ENCODE results near the gene LAYN. TPM values are rescaled to one million over a fixed set of nuclear protein-coding genes. Genes with fewer than 3 reads are reported as not detected.

The LAYN gene
- total and polyA plus RNA-seq, 3 donors from 2014 or later = 7.0 to 9.5 (median 8.7) TPM

GRCh38 chr11:111514216-111515031 is 26.1 kb upstream of the LAYN start, which contains the start of gene HOATZ:
HOATZ (plus strand) TSS chr11:111514778; CDS start chr11:111514785, 7 bp downstream.
- intact Hi-C loops (cut with DNase I; ENCODE audit: low total_unique reads) = no loop called here
- DNase-seq = peak; percentile 50
- Histone ChIP-seq H3K4me3 (peak within 1 kb of the TSS; percentile 21 to 25), H3K27me3 (no peaks in the 10 kb centered on the region), H3K27ac (no peak within 1 kb of the TSS), H3K9me3 (no peaks in the 10 kb centered on the region), H3K36me3 (ENCODE audit: low read depth, missing control alignments) (no peaks in the 10 kb centered on the region), H3K4me1 (no peaks in the 10 kb centered on the region)
- 24 to 37% methylated on average over 23 to 36 of the region's 39 CpGs for WGBS, 2 donors
- TF ChIP-seq CTCF (IDR thresholded peaks at IDR 0.05) (no peak), POLR2A (IDR thresholded peaks at IDR 0.05) (no peak)

- no peaks in the 10 kb centered on the region for H3K36me3 ChIP-seq (ENCODE audit: low read depth, missing control alignments)
- no peak for DNase-seq
- no peaks in the 10 kb centered on the region for H3K9me3 ChIP-seq
- TF ChIP-seq POLR2A (IDR thresholded peaks at IDR 0.05) (no peak), CTCF (IDR thresholded peaks at IDR 0.05) (no peak)
- WGBS, 2 donors = 77 to 82% methylated on average over 2 of the region's 2 CpGs
- H3K4me3 ChIP-seq = no peak overlapping the region
- H3K27ac ChIP-seq = no peak overlapping the region
- intact Hi-C loops (cut with DNase I; ENCODE audit: low total_unique reads) = no loop called here
- no peaks in the 10 kb centered on the region for H3K27me3 ChIP-seq
- H3K4me1 ChIP-seq = no peaks in the 10 kb centered on the region
Observed at GRCh38 chr11:111515591-111515990, 24.9 kb upstream of the LAYN start.

GRCh38 chr11:111518668-111519067 is 21.9 kb upstream of the LAYN start:
- H3K27ac ChIP-seq = no peak overlapping the region
- H3K9me3 ChIP-seq = no peaks in the 10 kb centered on the region
- intact Hi-C loops (cut with DNase I; ENCODE audit: low total_unique reads) = no loop called here
- no peak overlapping the region for H3K4me3 ChIP-seq
- DNase-seq = no peak
- TF ChIP-seq POLR2A (IDR thresholded peaks at IDR 0.05) = no peak
- no peak for TF ChIP-seq CTCF (IDR thresholded peaks at IDR 0.05)
- H3K27me3 ChIP-seq = no peaks in the 10 kb centered on the region
- H3K36me3 ChIP-seq (ENCODE audit: low read depth, missing control alignments) = no peaks in the 10 kb centered on the region
- WGBS, 2 donors = 75 to 88% methylated on average over 1 of the region's 1 CpG
- H3K4me1 ChIP-seq = no peaks in the 10 kb centered on the region

GRCh38 chr11:111520560-111520959 is 20.0 kb upstream of the LAYN start:
- Histone ChIP-seq H3K9me3 (no peaks in the 10 kb centered on the region), H3K27me3 (no peaks in the 10 kb centered on the region), H3K27ac (no peak overlapping the region), H3K36me3 (ENCODE audit: low read depth, missing control alignments) (no peaks in the 10 kb centered on the region), H3K4me3 (no peak overlapping the region), H3K4me1 (no peaks in the 10 kb centered on the region)
- 96 to 100% methylated on average over 2 of the region's 2 CpGs for WGBS, 2 donors
- no peak for DNase-seq
- TF ChIP-seq POLR2A (IDR thresholded peaks at IDR 0.05) (no peak), CTCF (IDR thresholded peaks at IDR 0.05) (no peak)
- intact Hi-C loops (cut with DNase I; ENCODE audit: low total_unique reads) = no loop called here

- WGBS, 2 donors = 65 to 74% methylated on average over 2 of the region's 2 CpGs
- H3K9me3 ChIP-seq = no peaks in the 10 kb centered on the region
- TF ChIP-seq POLR2A (IDR thresholded peaks at IDR 0.05) (no peak), CTCF (IDR thresholded peaks at IDR 0.05) (no peak)
- H3K4me1 ChIP-seq = no peaks in the 10 kb centered on the region
- intact Hi-C loops (cut with DNase I; ENCODE audit: low total_unique reads) = no loop called here
- no peaks in the 10 kb centered on the region for H3K36me3 ChIP-seq (ENCODE audit: low read depth, missing control alignments)
- no peaks in the 10 kb centered on the region for H3K27me3 ChIP-seq
- H3K27ac ChIP-seq = no peak overlapping the region
- no peak for DNase-seq
- no peak overlapping the region for H3K4me3 ChIP-seq
Observed at GRCh38 chr11:111521135-111521534, 19.4 kb upstream of the LAYN start.
